Kidney tubule cell (primary cell): ENCODE results near the gene PHACTR2.

Experiments
- DNase-seq: peaks from one replicate; pipeline ENCODE4 v3.0.0-alpha.2; 2018; ENCODE audit warnings: low spot score

Gene PHACTR2

GRCh38 chr6:143742070-143742954 lies 64.5 kb downstream of the PHACTR2 start:
- DNase-seq, result peak; percentile 30

DNA sequence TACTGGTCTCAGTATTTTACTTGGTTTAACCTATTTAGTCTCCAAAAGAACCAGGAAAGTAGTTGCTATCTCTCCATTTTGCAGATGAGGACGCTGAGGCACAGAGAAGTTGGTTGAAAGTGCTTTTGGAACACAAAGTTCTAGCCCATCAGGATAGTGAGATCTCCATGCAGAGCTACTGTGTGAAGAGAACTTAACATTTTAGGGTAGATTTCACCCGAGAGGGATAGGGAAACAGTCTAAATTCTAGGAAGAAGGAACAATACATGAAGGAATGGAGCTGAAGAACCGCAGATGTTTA lies 65.1 kb downstream of the PHACTR2 start:
- DNase-seq, result no peak

- no peak for DNase-seq
These were observed 65.8 kb downstream of the PHACTR2 start for GRCh38 chr6:143743301-143744166.

DNA sequence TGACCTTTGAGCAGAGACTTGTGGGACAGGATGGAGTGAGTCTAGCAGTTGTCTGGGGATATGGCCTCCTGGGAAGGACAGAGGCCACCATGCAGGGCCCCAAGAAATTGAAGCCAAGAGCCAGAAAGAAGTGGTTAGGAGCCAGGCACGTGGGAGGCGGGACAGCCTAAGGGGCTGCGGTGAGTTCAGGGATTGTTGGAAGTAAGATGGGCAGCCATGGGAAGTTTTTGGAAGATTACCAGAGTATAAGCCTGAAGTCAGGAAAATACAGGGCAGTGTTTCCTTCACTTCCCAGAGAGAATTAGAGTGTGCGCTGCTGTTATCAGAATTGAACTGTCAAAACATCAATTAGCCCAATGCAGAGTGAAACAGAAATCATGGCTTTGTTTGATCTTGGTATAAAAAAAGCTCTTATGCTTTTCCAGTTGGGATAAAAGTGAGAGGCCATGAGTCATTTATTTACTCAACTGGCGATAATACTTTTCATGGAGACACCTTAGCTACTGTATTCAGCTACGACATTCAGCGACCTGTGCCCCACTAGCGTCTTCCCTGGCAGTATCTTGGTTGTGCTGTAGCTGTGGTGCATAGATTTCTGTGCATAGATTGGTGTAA lies 66.9 kb downstream of the PHACTR2 start:
- DNase-seq, result peak; percentile 16

- DNase-seq, result peak; percentile 72
These were observed 67.7 kb downstream of the PHACTR2 start for GRCh38 chr6:143745166-143746133.

DNA sequence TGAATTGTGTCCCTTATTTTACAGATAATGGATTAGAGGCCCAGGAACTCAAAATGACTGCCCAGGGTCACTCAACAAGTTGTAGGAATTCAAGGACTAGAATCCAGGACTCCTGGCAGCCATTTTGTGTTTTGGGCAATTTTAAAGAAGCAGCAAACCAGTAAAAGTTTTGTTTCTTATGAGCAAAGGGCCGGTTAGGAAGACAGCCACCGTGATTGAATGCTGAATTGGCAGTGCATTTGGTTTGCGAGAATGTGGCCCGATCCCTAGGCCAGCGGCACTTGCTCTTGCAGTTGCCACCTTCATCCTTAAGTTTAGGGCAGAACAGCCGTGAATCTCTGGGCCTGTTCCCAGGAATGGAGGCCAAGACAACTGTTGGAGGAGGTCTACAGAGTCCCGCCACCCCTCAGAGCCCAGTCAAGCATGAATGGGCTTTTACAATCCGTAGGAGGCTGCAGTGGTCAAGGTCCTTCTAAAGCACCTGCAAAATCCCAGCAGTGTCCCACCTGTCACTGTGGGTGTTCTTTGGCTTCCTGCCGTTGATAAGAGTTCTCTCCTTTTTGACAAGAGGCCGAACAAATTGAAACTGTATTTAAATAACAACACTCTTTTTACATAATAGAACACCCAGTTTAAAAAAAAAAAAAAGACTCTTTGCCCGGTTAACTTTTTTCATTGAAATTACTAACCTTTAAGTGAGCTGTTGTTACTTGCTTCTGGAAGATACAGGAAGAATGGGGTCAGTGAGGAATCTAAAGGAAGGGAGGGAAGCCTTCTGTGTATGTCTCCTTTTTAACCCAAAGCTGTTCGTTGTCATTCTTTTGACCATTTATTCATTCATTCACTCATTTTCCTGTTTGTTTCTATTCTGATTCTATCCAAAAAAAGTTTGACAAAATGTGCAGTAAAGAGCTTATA lies 68.7 kb downstream of the PHACTR2 start:
- DNase-seq, result no peak

DNA sequence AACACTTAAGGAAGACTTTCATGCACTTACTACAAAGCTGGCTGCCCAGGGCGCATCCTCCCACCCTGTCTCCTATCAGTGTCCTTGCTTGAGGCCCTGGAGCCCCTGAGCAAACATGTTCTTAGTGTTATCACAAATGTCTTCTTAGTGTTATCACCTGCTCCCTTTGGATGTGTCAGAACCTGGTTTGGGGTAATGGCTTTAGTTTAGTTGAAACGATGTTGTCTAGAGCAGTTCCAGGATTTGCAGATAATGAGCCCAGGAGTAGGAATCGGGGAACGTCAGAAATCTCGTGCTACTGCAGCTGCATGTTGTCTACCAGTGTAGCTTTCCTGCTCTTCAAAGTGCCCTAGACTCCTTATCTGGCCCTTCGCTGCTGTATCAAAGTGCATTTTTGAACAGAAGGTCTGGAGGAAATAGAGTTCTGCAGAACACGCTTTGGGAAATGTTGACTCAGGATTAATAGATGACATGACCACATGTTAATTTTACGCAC lies 69.6 kb downstream of the PHACTR2 start:
- no peak for DNase-seq

DNA sequence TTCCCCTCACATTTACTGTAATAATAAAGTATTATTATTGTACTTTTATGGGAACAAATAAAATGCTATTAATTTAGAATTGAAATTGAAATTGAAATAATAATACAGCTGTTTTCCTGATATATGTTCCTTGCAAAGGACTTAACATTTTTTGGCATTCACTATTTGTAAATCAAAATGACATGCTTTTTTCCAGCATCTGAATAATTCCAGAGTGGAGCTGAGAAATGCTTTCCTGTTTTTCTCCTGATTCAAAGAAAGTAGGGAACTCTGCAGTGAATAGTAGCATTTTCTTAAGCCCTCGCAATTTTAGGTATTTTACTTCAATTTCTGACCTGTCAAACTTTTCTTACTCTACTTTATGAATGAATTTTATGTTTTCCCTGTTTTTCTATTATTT lies 72.1 kb downstream of the PHACTR2 start:
- DNase-seq, result no peak

GRCh38 chr6:143750877-143751276 lies 73.1 kb downstream of the PHACTR2 start:
- DNase-seq, result no peak

DNA sequence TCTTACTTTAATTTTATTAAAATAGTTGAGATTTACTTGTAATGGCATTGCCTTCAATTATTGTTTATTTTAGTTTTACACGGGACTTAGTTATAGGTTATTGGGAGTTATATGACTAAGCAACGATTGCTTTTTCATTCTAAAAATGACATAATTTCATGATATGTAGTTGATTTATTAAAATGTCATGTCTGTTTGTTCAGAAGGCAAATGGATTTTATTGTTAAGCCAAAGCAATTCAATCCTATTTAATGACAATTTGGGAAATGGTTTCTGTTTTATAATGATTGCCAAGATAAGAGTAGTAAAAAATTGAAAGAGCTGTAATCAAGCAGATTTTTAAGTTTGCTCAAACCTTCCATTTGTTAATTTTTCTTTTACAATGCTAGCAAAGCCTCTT lies 74.7 kb downstream of the PHACTR2 start:
- no peak for DNase-seq

DNA sequence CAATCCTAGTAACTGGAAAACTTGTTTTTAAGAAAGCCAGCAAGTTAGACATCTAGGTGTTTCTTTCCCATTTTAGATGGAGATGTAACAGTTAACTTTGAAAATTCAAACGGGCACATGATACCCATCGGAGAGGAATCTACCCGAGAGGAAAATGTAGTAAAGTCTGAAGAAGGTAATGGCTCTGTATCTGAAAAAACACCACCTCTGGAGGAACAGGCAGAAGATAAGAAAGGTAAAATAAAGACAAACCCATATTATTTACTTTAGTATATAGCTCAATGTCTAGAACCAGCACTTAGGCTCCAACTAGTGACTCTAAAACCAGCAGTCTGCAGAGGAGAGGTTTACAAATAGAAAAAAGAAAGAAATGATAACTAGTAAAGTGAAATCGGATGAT lies 75.9 kb downstream of the PHACTR2 start:
- no peak for DNase-seq

DNA sequence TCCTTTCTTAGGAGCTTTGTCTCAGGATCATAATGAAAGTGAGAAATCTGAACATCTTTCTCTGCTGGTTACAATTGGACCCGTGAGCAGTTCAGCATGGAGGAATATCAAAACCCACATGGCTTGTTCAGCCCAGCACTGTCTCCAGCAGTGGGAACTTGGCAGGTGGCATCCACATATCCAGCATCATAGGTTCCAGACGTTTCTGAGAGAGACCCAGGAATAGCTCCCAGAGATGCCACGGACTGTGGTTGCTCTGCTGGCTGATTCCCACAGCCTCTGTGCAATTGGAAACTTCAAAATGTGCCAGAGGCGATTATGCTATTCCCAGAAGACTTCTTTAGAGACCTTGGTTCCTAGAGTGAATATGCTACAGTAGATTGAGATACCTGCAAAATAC lies 76.4 kb downstream of the PHACTR2 start:
- DNase-seq, result no peak

DNA sequence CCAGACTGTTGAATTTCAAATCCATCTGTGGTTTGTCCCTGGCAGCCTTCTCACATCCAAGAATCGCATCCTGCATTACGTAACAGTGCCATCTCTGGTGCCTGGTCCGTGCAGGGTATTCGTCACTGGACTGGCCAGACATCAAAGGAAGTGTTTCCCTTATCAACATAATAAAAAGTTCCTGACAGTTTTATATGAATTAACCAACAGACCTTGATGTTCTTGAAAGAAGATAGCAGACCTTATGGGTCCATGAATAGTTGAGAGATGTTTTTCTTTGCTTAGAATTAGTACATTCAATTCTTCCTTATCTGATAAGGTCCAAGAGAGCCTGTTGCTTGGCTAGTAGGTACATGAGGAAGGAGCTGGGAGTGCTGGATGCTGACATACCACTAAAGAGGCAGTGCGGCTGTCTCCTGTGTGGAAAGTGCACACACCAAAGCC lies 77.6 kb downstream of the PHACTR2 start:
- DNase-seq, result no peak

DNA sequence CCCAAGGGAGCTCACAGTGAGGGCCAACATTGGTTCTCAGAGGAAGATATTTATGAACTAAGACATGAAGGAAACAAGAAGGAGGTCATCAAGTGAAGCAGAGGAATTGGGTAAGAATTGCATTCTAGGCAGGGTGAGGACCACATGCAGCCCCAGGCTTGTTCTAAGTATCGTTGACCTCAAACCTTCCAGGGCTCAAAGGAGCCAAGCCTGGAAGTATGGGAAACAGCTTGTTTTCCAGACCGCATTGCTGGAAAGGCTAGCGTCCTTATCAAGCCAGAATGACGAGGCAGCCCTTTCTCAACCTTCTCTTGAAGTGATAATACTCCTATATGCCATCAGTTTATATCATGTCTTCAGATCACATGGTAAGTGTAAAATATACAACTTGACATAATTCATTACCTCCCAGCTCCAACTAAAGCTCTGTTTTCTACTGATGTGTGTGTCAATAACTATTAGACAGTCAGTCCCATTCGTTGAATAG lies 79.6 kb downstream of the PHACTR2 start:
- no peak for DNase-seq

DNA sequence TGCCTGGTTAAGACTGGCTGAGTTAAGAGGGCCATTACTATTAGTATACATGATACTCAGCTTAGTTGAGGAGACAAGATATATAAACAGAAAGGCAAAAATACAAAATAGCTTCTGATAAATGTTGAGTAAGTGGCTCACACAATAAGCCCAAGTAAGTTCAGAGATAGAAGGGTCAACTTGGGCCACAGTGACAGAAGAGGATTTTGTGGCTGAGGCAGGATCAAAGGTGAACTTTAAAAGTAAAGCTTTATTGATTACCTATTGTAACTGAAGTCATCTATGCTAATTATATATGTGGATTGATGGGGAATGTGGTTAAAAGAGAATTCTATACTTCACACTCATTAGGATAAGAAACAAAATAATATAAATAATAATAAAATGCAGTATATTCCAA lies 80.8 kb downstream of the PHACTR2 start:
- DNase-seq, result no peak

DNA sequence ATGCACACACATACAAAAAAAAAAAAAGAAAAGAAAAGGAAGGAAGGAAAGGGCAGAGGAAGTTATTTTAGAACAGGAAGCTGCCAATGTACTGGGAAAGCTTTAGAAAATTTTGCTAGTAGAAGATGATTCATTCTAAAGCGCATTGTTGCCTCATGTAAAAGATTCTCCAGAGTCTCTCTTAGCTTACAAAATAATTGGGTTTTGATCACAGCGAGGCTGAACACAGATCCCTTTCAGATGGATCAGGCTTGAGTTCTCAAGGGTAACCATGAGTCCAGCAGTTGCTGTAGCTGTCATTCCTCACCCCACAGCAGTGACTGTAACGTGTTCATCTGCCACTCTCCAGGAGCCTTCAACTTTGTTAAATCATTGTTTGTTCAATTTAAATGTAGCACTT lies 81.9 kb downstream of the PHACTR2 start:
- DNase-seq, result peak; percentile 7

- DNase-seq, result no peak
These were observed 83.3 kb downstream of the PHACTR2 start for GRCh38 chr6:143761074-143761473.

DNA sequence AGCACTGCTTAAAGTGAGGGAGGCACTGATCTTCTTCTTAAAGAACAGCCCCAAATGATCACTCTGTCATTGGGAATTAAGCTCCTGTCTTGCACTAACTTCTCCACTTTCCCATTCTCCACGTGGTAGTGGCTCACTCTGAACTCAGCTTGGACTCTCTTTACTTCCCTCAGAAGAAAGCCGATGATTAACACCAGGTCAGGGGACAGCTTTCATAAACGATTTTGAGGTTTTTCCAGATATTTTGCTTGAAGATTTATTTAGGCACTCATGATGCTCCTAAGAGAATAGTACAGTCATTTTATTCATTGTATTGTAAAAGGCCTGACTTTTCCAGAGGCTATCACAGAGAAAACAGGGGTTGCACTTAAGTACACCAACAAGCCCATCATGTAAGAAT lies 84.4 kb downstream of the PHACTR2 start:
- DNase-seq, result no peak

DNA sequence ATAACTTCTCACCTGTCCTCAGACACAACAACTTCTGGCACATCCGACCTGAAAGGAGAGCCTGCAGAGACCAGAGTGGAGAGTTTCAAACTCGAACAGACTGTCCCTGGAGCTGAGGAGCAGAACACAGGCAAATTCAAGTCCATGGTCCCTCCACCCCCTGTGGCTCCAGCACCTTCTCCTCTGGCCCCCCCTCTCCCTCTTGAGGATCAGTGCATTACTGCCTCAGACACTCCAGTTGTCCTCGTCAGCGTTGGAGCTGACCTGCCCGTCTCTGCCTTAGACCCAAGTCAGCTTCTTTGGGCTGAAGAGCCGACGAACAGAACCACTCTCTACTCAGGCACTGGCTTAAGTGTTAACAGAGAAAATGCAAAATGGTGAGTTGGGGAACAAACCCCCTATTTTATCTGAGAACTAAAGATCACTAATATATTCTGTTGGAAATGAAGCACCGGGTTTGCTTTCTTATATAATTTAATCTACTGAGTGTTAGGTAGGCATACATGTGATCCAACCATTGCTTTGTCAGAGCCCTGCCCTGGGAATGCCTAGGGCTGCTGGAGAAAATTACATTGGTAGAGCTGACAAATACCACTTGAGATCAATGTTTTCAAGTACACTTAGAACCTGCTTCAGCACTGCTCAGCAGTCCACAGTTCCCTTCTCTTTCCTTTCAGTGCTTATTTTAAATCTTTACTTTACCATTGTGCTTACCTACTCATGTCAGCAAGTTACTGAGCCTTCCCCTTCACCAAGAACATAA lies 87.8 kb downstream of the PHACTR2 start:
- no peak for DNase-seq
